Ureter (tissue), 1 donor: ENCODE data around the gene N4BP2L2. TPM values are rescaled to one million over a fixed set of nuclear protein-coding genes. Genes with fewer than 3 reads are reported as not detected.

Source experiments
- DNase-seq: peaks from one replicate; pipeline ENCODE4 v3.0.0-alpha.2; 2020; ENCODE audit warnings: low spot score
- total RNA-seq: library from RNA; stranded (reverse); gene quantifications from one replicate; pipeline ENCODE4 v1.2.4, GENCODE V29; 2023
- donor health status: DM: yes; HTN: yes; CAD: no.

The N4BP2L2 gene
- total RNA-seq, 1 donor from 2014 or later, result 245 TPM

GRCh38 chr13:32530841-32531253 is 7.7 kb downstream of the N4BP2L2 start:
- DNase-seq, result no peak

- DNase-seq, result no peak
These were observed 10.2 kb downstream of the N4BP2L2 start for GRCh38 chr13:32528358-32528757.

GRCh38 chr13:32527151-32527550 is 11.4 kb downstream of the N4BP2L2 start:
- no peak for DNase-seq

GRCh38 chr13:32525766-32526165 is 12.8 kb downstream of the N4BP2L2 start:
- no peak for DNase-seq

GRCh38 chr13:32515246-32515645 is 23.3 kb downstream of the N4BP2L2 start:
- no peak for DNase-seq

GRCh38 chr13:32511482-32511881 is 27.1 kb downstream of the N4BP2L2 start:
- DNase-seq, result no peak

GRCh38 chr13:32504876-32505275 is 33.7 kb downstream of the N4BP2L2 start:
- no peak for DNase-seq

GRCh38 chr13:32504263-32504662 is 34.3 kb downstream of the N4BP2L2 start:
- DNase-seq, result no peak

GRCh38 chr13:32503727-32504126 is 34.9 kb downstream of the N4BP2L2 start:
- no peak for DNase-seq

- DNase-seq, result no peak
These were observed 37.5 kb downstream of the N4BP2L2 start for GRCh38 chr13:32501064-32501463.

- DNase-seq, result no peak
These were observed 38.9 kb downstream of the N4BP2L2 start for GRCh38 chr13:32499538-32500210.

GRCh38 chr13:32497589-32497988 is 41.0 kb downstream of the N4BP2L2 start:
- DNase-seq, result no peak

- DNase-seq, result no peak
These were observed 41.9 kb downstream of the N4BP2L2 start for GRCh38 chr13:32496599-32497160.

GRCh38 chr13:32495841-32496240 is 42.8 kb downstream of the N4BP2L2 start:
- no peak for DNase-seq

- no peak for DNase-seq
These were observed 43.2 kb downstream of the N4BP2L2 start for GRCh38 chr13:32495429-32495828.

GRCh38 chr13:32491028-32491427 is 47.6 kb downstream of the N4BP2L2 start:
- no peak for DNase-seq

- DNase-seq, result no peak
These were observed 61.7 kb downstream of the N4BP2L2 start for GRCh38 chr13:32476892-32477291.

GRCh38 chr13:32476021-32476731 is 62.4 kb downstream of the N4BP2L2 start:
- no peak for DNase-seq

GRCh38 chr13:32474999-32475792 is 63.4 kb downstream of the N4BP2L2 start:
- no peak for DNase-seq

- no peak for DNase-seq
These were observed 64.9 kb downstream of the N4BP2L2 start for GRCh38 chr13:32473650-32474049.

- no peak for DNase-seq
These were observed 66.4 kb downstream of the N4BP2L2 start for GRCh38 chr13:32472194-32472621.
